Left renal pelvis (tissue), 4 donors: Measurements from ENCODE around the gene NDUFS5. TPM values are rescaled to one million over a fixed set of nuclear protein-coding genes. Genes with fewer than 3 reads are reported as not detected.
A peak's percentile ranks its signal among the peaks of the same experiment; 100 is the strongest.
"Not testable (repeated sequence)": the region's sequence is repeated elsewhere in the genome, so short reads cannot be mapped to it uniquely, and the experiment has no call there.

Experiments
- DNase-seq, 4 donors: peaks; one replicate each; pipeline ENCODE4 v3.0.0-alpha.2; 2013; ENCODE audit warnings: low read depth in 4 of 4, low spot score in 3 of 4
- polyA plus RNA-seq, 4 donors: library from polyadenylated mRNA; unstranded; fragments of 120-200 nt; gene quantifications; one replicate each; pipeline ENCODE4 v1.2.1, GENCODE V29; 2013; ENCODE audit not compliant: insufficient read length in 4 of 4

Gene NDUFS5
- polyA plus RNA-seq: 100 to 1,000 TPM; 219 to 323 (median 267) TPM

- DNase-seq: peak; percentile 74 to 87 (median 84)
Observed at GRCh38 chr1:39026051-39026865, at the start of gene NDUFS5. TSS of gene NDUFS5 (plus strand) at chr1:39026350. CDS start at chr1:39028725, 2,375 bp downstream.

- DNase-seq: not testable (repeated sequence)
Observed at GRCh38 chr1:38977399-38978244, 48.5 kb upstream of the NDUFS5 start.

- DNase-seq: not testable (repeated sequence)
Observed at GRCh38 chr1:38978245-38978542, 48.0 kb upstream of the NDUFS5 start.

GRCh38 chr1:38979380-38979779 is 46.8 kb upstream of the NDUFS5 start:
- not testable (repeated sequence) for DNase-seq

- no peak for DNase-seq
Observed at GRCh38 chr1:38989979-38990378, 36.2 kb upstream of the NDUFS5 start.

- no peak for DNase-seq
Observed at GRCh38 chr1:38990386-38990737, 35.8 kb upstream of the NDUFS5 start.

- DNase-seq: peak; percentile 78 to 90 (median 87)
Observed at GRCh38 chr1:38990738-38991637, 35.2 kb upstream of the NDUFS5 start, which contains the start of gene AKIRIN1. TSS of gene AKIRIN1 (plus strand) at chr1:38991276. CDS start at chr1:38991381, 105 bp downstream.

GRCh38 chr1:38991638-38992411 is 34.3 kb upstream of the NDUFS5 start:
- DNase-seq: peak; percentile 36 to 54 (median 44)

GRCh38 chr1:38992412-38993111 is 33.6 kb upstream of the NDUFS5 start:
- no peak for DNase-seq

GRCh38 chr1:38994196-38994595 is 32.0 kb upstream of the NDUFS5 start:
- DNase-seq: no peak

- no peak for DNase-seq
Observed at GRCh38 chr1:38997034-38997900, 28.9 kb upstream of the NDUFS5 start.

GRCh38 chr1:38997901-38998190 is 28.3 kb upstream of the NDUFS5 start:
- no peak for DNase-seq

- no peak for DNase-seq
Observed at GRCh38 chr1:39001516-39002421, 24.4 kb upstream of the NDUFS5 start.

GRCh38 chr1:39003281-39003680 is 22.9 kb upstream of the NDUFS5 start:
- no peak for DNase-seq

GRCh38 chr1:39003794-39004193 is 22.4 kb upstream of the NDUFS5 start:
- DNase-seq: no peak

- no peak for DNase-seq
Observed at GRCh38 chr1:39006287-39006686, 19.9 kb upstream of the NDUFS5 start.
